BE2C (cell line): ENCODE data around the gene GAS2L3.
"Not testable (repeated sequence)": the region's sequence is repeated elsewhere in the genome, so short reads cannot be mapped to it uniquely, and the experiment has no call there.

Source experiments
- DNase-seq: peaks from one replicate; pipeline ENCODE4 v3.0.0-alpha.2; 2020
- H3K27me3 ChIP-seq: fragments of 250-450 bp; sonication (Bioruptor Pico); 2 replicates; pipeline ENCODE4 v1.5.1; 2020; ENCODE audit warnings: mild to moderate bottlenecking
- H3K36me3 ChIP-seq: fragments of 250-450 bp; sonication (Bioruptor Pico); 2 replicates; pipeline ENCODE4 v1.5.1; 2020; ENCODE audit warnings: mild to moderate bottlenecking
- H3K4me1 ChIP-seq: fragments of 250-450 bp; sonication (Bioruptor Pico); 2 replicates; pipeline ENCODE4 v1.5.1; 2020
- H3K4me3 ChIP-seq: 2 replicates; pipeline ENCODE4 v1.5.1; 2011; ENCODE audit warnings: low read depth, low read length
- H3K9me3 ChIP-seq: fragments of 250-450 bp; sonication (Bioruptor Pico); 2 replicates; pipeline ENCODE4 v1.5.1; 2020
- CTCF ChIP-seq: IDR thresholded peaks from 2 replicates; pipeline ENCODE4 v1.5.1; 2012; ENCODE audit warnings: mild to moderate bottlenecking, low read depth, low read length

GAS2L3 gene

GRCh38 chr12:100555722-100556121, 17.8 kb upstream of the GAS2L3 start:
- Histone ChIP-seq H3K27me3 (no peaks in the 10 kb centered on the region), H3K4me1 (no peaks in the 10 kb centered on the region; the same call in 1 of the 2 replicates), H3K36me3 (no peaks in the 10 kb centered on the region), H3K4me3 (no peak overlapping the region), H3K9me3 (no peaks in the 10 kb centered on the region)
- no peak for DNase-seq
- TF ChIP-seq CTCF, result no peak

GRCh38 chr12:100557357-100557756, 16.1 kb upstream of the GAS2L3 start:
- no peak overlapping the region for H3K4me3 ChIP-seq
- no peaks in the 10 kb centered on the region for H3K9me3 ChIP-seq
- H3K4me1 ChIP-seq, result no peaks in the 10 kb centered on the region
- no peaks in the 10 kb centered on the region for H3K27me3 ChIP-seq
- DNase-seq, result no peak
- TF ChIP-seq CTCF, result no peak
- no peaks in the 10 kb centered on the region for H3K36me3 ChIP-seq

- not testable (repeated sequence) for H3K4me3 ChIP-seq, H3K27me3 ChIP-seq, H3K4me1 ChIP-seq, H3K36me3 ChIP-seq, DNase-seq, H3K9me3 ChIP-seq
Measured at GRCh38 chr12:100559261-100559660, 14.2 kb upstream of the GAS2L3 start.

GRCh38 chr12:100564090-100564489, 9.4 kb upstream of the GAS2L3 start:
- H3K27me3 ChIP-seq, result peaks cover 4% of the 10 kb centered on the region; the same call in 1 of the 2 replicates
- H3K4me1 ChIP-seq, result no peaks in the 10 kb centered on the region
- no peak for DNase-seq
- no peaks in the 10 kb centered on the region for H3K9me3 ChIP-seq
- no peak overlapping the region for H3K4me3 ChIP-seq
- H3K36me3 ChIP-seq, result no peaks in the 10 kb centered on the region
- TF ChIP-seq CTCF, result no peak

- TF ChIP-seq CTCF, result no peak
- peaks cover 4% of the 10 kb centered on the region; the same call in 1 of the 2 replicates for H3K27me3 ChIP-seq
- H3K4me1 ChIP-seq, result no peaks in the 10 kb centered on the region
- DNase-seq, result no peak
- no peak overlapping the region for H3K4me3 ChIP-seq
- H3K36me3 ChIP-seq, result no peaks in the 10 kb centered on the region
- H3K9me3 ChIP-seq, result no peaks in the 10 kb centered on the region
Measured at GRCh38 chr12:100564905-100565467, 8.5 kb upstream of the GAS2L3 start.

GRCh38 chr12:100565987-100566545, 7.4 kb upstream of the GAS2L3 start:
- peaks cover 4% of the 10 kb centered on the region; the same call in 1 of the 2 replicates for H3K27me3 ChIP-seq
- no peak for TF ChIP-seq CTCF
- H3K4me3 ChIP-seq, result no peak overlapping the region
- H3K9me3 ChIP-seq, result no peaks in the 10 kb centered on the region
- H3K36me3 ChIP-seq, result no peaks in the 10 kb centered on the region
- H3K4me1 ChIP-seq, result no peaks in the 10 kb centered on the region
- no peak for DNase-seq
